HL-60 (cell line): Measurements from ENCODE around the gene B3GALNT2.

ENCODE experiments used
- GABPA ChIP-seq: IDR thresholded peaks from 2 replicates; pipeline ENCODE4 v1.6.1; 2012; ENCODE audit warnings: low read depth
- POLR2AphosphoS5 ChIP-seq: IDR thresholded peaks from 2 replicates; pipeline ENCODE4 v1.6.1; 2012; ENCODE audit warnings: low read depth
- REST ChIP-seq: IDR thresholded peaks from 2 replicates; pipeline ENCODE4 v1.6.1; 2012; ENCODE audit warnings: low read depth; ENCODE audit not compliant: insufficient replicate concordance
- SPI1 ChIP-seq: IDR thresholded peaks from 2 replicates; pipeline ENCODE4 v1.6.1; 2012; ENCODE audit warnings: low read depth, mild to moderate bottlenecking, borderline replicate concordance
- TF ChIP-seq, protein P1 (sequence below): IDR thresholded peaks from one replicate; pipeline ENCODE4 v1.5.1; 2011; ENCODE audit warnings: low read length, control low read depth, inconsistent platforms; ENCODE audit not compliant: insufficient read depth

- TF ChIP-seq, protein P1, sequence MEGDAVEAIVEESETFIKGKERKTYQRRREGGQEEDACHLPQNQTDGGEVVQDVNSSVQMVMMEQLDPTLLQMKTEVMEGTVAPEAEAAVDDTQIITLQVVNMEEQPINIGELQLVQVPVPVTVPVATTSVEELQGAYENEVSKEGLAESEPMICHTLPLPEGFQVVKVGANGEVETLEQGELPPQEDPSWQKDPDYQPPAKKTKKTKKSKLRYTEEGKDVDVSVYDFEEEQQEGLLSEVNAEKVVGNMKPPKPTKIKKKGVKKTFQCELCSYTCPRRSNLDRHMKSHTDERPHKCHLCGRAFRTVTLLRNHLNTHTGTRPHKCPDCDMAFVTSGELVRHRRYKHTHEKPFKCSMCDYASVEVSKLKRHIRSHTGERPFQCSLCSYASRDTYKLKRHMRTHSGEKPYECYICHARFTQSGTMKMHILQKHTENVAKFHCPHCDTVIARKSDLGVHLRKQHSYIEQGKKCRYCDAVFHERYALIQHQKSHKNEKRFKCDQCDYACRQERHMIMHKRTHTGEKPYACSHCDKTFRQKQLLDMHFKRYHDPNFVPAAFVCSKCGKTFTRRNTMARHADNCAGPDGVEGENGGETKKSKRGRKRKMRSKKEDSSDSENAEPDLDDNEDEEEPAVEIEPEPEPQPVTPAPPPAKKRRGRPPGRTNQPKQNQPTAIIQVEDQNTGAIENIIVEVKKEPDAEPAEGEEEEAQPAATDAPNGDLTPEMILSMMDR, result no peak
- no peak for TF ChIP-seq POLR2AphosphoS5
- no peak for TF ChIP-seq REST
- no peak for TF ChIP-seq GABPA
- TF ChIP-seq SPI1, result no peak
Observed at GRCh38 chr1:235507623-235508022, 3.4 kb upstream of the B3GALNT2 start.
